Measurements from ENCODE around the gene RPL10.

The RPL10 gene

GRCh38 chrX:154441984-154442707 lies 44.0 kb downstream of the RPL10 start:
- DNase-seq (ENCODE audit: low read depth), result no peak
- TF ChIP-seq CTCF (IDR thresholded peaks at IDR 0.05; ENCODE audit: low read depth, low read length, missing control alignments), result no peak
- in situ Hi-C loops (cut with HindIII; ENCODE audit: low sequenced_read_pairs), result no loop called here
- H3K4me3 ChIP-seq (ENCODE audit: low read depth, low read length), result no peak overlapping the region

- peak overlapping the region; percentile 25 for H3K4me3 ChIP-seq (ENCODE audit: low read depth, low read length)
- in situ Hi-C loops (cut with HindIII; ENCODE audit: low sequenced_read_pairs), result no loop called here
- no peak for DNase-seq (ENCODE audit: low read depth)
- TF ChIP-seq CTCF (IDR thresholded peaks at IDR 0.05; ENCODE audit: low read depth, low read length, missing control alignments), result no peak
Observed at GRCh38 chrX:154443479-154443910, 45.3 kb downstream of the RPL10 start.

- peak within 1 kb of the TSS; percentile 54 for H3K4me3 ChIP-seq (ENCODE audit: low read depth, low read length)
- DNase-seq (ENCODE audit: low read depth), result no peak
- in situ Hi-C loops (cut with HindIII; ENCODE audit: low sequenced_read_pairs), result no loop called here
- TF ChIP-seq CTCF (IDR thresholded peaks at IDR 0.05; ENCODE audit: low read depth, low read length, missing control alignments), result no peak
Observed at GRCh38 chrX:154443992-154444754, 46.0 kb downstream of the RPL10 start, which contains the start of gene FAM50A. Gene FAM50A, plus strand, starts transcription at chrX:154444141. Its CDS starts 95 bp downstream, at chrX:154444236.

GRCh38 chrX:154444755-154445246 lies 46.6 kb downstream of the RPL10 start:
- in situ Hi-C loops (cut with HindIII; ENCODE audit: low sequenced_read_pairs), result loop anchor here (5.0 kb wide), 1 partner anchor 42 kb away; the partner anchor contains the start of gene UBL4A
- DNase-seq (ENCODE audit: low read depth), result no peak
- H3K4me3 ChIP-seq (ENCODE audit: low read depth, low read length), result peak overlapping the region; percentile 54
- TF ChIP-seq CTCF (IDR thresholded peaks at IDR 0.05; ENCODE audit: low read depth, low read length, missing control alignments), result no peak

GRCh38 chrX:154445776-154446175 lies 47.6 kb downstream of the RPL10 start:
- TF ChIP-seq CTCF (IDR thresholded peaks at IDR 0.05; ENCODE audit: low read depth, low read length, missing control alignments), result no peak
- H3K4me3 ChIP-seq (ENCODE audit: low read depth, low read length), result no peak overlapping the region
- in situ Hi-C loops (cut with HindIII; ENCODE audit: low sequenced_read_pairs), result loop anchor here (5.0 kb wide), 1 partner anchor 42 kb away; the partner anchor contains the start of gene UBL4A
- no peak for DNase-seq (ENCODE audit: low read depth)

- H3K4me3 ChIP-seq (ENCODE audit: low read depth, low read length), result no peak overlapping the region
- in situ Hi-C loops (cut with HindIII; ENCODE audit: low sequenced_read_pairs), result loop anchor here (5.0 kb wide), 1 partner anchor 41 kb away; the partner anchor contains the start of gene UBL4A
- TF ChIP-seq CTCF (IDR thresholded peaks at IDR 0.05; ENCODE audit: low read depth, low read length, missing control alignments), result no peak
- DNase-seq (ENCODE audit: low read depth), result no peak
Observed at GRCh38 chrX:154446430-154446829, 48.3 kb downstream of the RPL10 start.
